GM21381 (cell line): ENCODE data around the gene RCBTB1.
A peak's percentile ranks its signal among the peaks of the same experiment; 100 is the strongest.
"Not testable (repeated sequence)": the region's sequence is repeated elsewhere in the genome, so short reads cannot be mapped to it uniquely, and the experiment has no call there.

Source experiments
- ATAC-seq: cut with Tn5 transposase; IDR thresholded peaks from one replicate; pipeline ENCODE4 v1.9.1; 2021; ENCODE audit warnings: mild to moderate bottlenecking, moderate library complexity; ENCODE audit not compliant: unreplicated experiment

The RCBTB1 gene

DNA sequence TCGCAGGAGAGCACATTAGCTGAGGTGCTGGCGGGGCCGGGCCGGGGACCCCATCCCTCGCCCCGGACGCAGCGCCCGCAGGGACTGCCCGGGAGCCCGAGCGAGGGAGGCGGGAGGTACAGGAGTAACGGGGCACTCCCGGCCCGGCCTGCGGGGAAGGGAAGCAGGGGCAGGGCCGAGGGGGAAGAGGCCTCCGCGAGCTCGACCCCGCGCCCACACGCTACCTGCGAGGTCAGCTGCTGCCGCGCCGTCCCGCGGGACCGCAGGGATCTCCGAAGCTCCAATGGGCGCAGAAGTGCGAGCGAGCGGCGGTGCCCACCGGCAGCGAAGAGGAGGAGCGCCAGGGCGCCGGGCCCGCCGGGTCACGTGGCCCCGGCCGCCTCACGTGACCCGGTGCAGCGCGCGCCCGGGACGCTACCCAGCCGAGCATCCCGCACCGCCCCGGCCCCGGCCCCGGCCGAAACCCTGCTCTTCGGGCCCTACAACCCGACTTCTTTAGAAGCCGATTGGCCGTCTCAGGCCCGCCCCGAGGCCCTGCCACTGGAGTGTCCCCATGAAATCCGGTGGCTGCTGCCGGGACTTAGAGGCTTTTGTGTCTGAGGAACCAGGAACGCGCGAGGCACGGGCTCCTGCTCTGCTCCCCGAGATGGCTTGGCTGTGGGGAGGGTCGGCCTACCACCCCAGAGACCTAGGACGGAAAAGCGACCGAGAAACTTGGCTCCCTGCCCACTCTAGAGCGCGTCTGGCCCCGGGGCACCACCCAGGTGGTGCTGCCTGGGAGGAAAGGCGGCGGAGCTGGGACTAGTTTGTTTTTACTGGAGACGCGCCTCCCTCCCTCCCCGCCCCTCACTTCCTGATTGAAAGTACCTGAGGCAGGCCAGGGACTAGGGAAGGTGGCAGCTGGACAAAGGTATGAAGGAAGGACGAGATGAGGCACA, at the start of gene RCBTB1:
Gene RCBTB1 (minus strand): TSS at position 339 of the 938 bp plus-strand sequence. CDS start 18,279 bp downstream, outside the sequence.
- peak; percentile 91 for ATAC-seq

DNA sequence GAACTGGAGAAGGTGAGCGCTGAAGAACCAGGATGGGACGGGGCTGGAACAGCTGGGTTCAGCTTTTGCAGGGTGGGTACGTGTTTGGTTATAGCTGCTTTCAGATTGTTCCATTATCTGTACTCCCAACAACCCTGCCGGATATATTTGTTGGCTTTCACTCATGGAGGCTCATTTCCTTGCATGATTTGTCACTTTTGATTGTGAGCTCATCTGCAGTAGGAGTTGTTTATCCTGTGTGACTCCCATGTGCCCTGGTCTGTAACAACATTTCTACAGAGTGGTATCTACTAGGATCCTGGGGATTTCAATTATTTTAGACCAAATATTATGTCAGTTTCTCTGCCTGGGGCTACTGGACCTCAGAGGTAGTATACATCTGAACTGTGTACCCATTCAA, 48.4 kb upstream of the RCBTB1 start:
- ATAC-seq, result no peak

DNA sequence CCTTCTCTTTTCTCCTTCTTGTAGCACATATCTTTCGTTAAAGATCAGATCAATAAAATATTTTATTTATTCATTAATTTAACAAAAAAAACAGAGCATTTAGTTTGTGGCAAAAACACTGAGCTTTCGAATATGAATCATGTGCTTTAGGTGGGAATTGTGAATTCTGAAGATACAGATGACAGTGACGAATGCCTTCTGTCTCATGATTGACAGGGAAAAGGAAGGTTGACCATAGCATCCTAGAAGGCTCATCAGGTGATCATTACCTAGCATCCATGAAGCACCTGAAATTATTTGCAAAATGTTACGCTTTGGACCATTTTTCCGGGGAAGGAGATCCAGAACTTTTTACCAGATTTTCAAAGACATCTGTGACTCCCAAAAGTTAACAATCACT, 46.8 kb upstream of the RCBTB1 start:
- no peak for ATAC-seq

DNA sequence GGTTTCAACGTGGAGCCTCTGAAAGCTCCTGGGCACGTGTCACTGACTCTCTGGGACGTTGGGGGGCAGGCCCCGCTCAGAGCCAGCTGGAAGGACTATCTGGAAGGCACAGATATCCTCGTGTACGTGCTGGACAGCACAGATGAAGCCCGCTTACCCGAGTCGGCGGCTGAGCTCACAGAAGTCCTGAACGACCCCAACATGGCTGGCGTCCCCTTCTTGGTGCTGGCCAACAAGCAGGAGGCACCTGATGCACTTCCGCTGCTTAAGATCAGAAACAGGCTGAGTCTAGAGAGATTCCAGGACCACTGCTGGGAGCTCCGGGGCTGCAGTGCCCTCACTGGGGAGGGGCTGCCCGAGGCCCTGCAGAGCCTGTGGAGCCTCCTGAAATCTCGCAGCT, 45.2 kb upstream of the RCBTB1 start:
- ATAC-seq, result no peak

DNA sequence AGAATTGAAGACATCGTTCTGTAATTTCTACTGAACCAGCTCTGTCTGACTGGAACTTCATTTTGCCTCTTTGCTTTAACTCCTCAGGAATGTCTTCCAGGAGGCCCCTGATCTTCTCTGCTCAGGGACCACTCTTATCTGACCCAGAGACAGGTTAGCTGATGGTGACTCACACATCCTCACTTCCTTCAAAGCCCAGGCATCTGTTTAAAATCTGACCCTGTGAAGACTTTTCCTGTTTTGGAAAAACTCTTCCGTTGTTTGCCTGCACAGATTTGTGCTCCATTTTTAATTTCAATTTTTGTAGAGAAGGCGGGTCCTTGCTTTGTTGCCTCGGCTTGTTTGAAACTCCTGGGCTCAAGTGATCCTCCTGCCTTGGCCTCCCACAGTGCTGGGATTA, 44.6 kb upstream of the RCBTB1 start:
- no peak for ATAC-seq

DNA sequence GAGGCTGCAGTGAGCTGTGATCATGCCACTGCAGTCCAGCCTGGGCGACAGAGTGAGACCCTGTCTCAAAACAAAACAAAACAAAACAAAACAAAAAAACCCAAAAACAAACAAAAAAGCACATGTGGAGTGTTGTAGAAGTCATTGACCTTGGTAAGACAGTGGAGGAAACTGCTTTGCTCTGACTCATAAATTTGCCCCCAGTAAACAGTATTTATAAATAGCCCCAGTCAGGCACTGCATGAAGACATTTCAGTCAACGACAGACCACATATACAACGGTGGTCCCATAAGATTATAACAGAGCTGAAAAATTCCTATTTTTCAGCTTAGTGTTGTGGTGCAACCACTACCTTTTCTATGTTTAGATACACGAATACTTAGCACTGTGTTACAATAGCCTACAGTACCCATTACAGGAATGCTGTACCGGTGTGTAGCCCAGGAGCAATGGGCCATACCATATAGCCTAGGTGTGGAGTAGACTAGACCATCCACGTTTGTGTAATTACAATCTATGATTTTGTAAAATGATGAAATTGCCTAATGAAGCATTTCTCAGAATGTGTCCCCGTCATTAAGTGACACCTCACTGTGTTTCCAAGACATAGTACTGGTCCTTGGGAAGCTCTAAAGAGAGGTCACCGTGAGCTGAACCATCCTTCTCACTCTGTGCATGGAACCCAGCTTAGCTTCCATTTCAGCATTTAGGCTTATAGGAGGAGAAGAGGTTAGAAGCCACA, 44.0 kb upstream of the RCBTB1 start:
- no peak for ATAC-seq

DNA sequence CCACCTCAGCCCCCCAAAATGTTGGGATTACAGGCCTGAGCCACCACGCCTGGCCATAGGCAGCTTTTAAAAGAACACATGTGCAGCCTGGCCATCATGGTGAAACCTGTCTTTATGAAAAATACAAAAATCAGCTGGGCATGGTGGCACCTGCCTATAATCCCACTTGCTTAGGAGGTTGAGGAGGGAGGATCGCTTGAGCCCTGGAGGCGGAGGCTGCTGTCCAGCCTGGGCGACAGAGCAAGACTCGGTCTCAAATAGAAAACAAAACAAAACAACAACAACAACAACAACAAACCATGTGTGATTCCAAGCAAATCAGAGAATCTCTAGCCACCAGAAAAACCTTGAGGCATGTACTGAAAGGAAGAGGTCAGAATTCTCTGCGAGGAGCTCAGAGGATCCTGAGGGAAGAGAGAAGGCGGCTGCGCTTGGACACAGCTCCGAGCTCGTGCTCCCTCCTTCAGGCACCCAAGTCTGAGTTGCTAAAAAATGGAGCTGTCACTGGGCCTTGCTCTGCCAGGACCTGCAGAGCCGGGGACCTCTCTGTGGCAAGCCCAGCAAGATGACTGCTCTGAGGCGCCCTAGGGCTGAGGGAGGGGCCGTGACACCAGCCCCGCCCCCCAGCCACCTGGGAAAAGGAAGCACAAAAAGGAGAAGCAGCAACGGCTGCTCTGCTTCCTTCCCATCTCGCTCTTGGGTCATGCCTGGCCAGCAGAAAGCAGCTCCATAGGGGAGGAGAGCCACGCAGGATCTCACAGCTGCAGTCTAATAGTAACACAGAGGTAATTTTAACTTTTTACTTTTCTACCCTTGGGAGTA, 42.7 kb upstream of the RCBTB1 start, which contains the start of gene ARL11:
Gene ARL11 (plus strand): TSS at position 677 of the 822 bp plus-strand sequence. CDS start 1,941 bp downstream, outside the sequence.
- ATAC-seq, result peak; percentile 97

DNA sequence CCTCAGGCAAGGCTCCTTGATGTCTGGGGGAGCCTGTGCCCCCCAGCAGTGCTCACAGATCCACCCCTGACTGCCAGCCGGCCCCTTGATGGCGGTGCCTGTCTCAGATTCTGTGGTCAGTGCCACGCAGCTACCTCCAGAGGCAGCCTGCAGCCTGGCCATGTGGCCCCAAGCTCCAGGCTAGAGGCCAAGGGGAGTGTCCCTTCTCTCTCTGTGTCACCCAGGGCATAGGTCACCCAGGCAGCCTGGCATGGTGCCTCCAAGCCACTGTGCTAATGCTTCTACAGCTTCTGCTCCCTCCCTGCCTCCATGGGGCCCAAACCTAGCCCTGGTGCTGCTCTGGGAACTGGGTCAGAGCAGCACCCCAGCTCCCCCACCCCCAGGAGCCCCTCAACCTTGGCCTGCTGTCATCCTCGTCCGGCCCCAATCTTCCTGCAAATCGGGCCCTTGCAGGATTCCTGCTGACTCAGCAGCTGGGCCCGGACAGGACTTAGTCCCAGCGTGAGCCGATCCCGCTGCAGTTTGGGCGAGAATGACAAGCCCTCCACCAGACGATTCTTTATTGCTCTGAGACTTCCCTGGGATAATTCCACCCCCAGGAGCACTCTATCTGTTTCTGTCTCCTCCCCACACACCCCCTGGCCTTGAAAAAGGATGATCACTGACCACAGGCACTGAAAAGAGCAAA, 40.2 kb upstream of the RCBTB1 start:
- ATAC-seq, result no peak

DNA sequence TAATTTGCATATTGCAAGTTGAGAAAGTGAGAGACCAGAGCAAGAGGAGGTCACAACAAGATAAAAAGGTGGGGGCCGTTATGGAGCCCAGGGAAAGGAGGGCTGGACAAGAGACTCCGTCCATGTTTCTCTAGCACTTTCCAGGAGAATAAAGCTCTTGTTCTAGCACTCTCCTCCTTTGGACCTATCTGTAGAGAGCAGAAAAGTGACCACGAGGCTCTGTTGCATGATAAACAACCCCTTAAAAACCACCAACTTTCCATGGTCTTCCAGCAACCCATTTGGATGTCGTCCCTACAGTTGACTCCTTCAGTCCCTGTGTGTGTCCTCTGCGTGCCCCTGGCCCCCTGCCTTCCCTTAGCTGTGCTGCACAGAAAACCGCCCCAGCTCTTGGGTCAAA, 38.9 kb upstream of the RCBTB1 start:
- no peak for ATAC-seq

DNA sequence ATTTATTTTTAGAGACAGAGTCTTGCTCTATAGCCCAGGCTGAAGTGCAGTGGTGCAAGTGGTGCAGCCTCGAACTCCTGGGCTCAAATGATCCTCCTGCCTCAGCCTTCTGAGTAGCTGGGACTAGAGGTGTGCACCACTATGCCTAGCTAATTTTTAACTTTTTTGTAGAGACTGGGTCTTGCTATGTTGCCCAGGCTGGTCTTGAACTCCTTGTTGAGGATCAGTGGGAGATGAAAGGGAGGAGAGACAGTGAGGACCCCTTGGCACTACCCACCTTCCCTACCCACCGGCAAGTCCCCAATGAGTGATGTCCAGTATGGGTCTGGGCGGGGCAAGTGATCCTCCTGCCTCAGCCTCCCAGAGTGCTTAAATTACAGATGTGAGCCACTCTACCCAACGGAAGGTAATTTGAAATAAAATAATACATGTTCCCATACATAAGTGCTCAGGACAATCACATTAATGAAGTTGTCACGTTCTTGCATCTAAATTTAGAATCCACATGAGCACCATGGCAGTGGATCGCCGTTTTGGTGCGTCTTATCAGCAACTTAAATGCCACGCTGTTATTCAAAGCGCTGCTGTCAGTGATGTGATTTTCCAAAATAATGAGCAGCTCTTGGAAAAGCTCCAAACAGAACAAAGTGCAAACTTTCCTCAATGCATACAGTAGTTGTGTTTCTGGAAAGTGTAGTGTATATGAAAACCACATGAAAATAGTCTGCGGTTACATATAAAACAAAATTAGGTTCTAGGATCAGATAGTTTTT, 37.0 kb upstream of the RCBTB1 start:
- no peak for ATAC-seq

DNA sequence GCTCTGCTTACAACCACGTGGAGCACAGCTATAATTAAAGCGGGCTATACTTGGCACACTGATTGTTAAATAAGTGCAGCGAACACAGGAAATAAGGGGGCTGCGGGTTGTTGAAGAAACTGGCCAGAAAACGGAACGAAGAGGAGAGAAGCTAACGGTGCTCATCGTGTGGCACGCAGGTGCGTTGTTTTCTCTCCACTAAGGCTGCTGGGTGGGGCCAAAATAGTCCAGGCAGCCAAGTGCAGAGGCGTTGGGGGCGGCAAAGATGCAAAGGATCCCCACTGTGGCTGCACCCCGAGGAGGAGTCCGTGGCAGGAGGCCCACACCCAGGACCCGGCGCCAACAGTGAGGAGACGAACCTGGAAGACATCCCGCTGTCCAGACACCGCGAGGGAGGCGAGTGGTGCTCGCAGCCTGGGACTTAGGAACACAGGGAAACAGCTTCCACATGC, 34.8 kb upstream of the RCBTB1 start:
- peak; percentile 49 for ATAC-seq

DNA sequence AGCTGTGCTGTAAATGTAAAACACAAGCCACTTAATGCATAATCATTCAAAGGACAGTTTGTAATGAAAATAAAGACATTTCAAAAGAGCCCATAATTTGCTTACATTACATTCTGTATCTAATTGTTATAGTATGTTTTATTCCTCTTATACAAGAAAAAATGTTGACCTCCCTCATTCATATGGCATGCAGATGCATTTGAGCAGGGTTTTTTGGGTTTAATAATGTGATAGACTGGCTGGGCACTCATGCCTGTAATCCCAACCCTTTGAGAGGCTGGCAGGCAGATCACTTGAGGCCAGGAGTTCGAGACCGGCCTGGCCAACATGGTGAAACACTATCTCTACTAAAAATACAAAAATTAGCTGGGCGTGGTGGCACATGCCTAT, 31.3 kb upstream of the RCBTB1 start:
- no peak for ATAC-seq

DNA sequence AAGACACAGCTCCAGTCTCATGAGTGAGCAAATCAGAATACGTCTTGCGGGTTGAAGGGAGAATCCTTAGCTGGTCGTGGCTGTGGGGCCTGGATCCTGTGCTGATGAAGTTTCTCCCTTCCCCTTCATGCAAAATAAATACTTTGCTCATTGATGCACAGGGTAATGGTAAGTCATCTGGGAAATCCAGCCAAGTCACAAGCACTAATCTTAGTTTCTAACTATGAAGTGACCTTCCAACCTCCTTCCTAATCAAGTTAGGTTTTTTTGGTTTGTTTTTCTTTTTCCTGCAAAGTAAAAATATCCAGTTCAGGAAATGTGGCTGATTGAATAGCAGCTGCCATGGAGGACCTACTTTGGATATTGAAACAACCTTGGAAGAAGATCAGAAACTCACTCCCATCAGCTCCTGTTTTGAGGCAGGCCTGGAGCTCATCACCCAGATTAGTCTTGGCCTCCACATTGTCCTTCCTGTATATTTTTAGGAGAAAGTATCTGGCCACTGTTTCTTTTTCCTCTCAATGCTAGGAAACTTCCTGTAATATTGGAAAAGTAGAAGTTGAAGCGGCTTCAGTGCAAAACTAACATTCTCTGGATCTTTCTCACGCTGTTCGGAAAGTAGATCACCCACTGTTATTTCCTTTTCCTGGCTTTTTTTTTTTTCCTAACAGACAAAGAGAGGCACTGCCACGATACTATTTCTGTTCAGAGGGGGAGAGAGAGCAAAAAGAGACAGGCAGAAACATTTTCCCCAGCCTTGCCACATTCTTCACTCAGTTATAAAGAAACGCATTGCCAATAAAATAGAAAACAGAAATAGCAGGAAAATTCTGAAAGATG, 30.7 kb upstream of the RCBTB1 start:
- ATAC-seq, result no peak

DNA sequence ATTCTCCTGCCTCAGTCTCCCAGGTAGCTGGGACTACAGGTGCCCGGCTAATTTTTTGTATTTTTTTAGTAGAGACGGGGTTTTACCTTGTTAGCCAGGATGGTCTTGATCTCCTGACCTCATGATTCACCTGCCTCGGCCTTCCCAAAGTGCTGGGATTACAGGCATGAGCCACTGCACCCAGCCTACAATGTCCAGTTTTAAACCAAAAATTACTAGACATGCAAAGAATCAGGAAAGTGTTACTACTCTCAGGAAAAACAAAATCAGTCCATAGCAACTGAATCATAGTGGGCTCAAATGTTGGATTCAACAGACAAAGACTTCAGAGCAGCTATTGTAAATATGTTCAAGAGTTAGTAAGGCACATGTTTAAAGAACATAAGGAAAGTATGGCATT, 26.7 kb upstream of the RCBTB1 start:
- not testable (repeated sequence) for ATAC-seq

DNA sequence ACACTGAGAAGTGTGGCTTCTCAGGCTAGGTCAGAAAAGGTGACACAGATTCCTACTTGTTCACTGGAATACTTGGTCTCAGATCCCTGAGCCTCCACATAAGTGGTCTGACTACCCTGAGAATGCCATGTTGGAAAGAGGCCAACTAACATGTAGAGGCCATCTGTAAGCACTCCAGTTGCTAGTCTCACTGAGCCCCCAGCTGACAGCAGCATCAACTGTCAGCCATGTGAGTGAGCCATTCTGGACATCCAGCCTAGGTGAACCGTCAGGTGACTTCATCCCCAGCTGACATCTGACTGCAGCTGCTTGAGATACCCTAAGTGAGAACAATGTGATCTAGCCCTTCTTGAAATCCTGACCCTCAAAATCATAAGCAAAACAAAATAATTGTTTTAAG, 24.8 kb upstream of the RCBTB1 start:
- ATAC-seq, result no peak

DNA sequence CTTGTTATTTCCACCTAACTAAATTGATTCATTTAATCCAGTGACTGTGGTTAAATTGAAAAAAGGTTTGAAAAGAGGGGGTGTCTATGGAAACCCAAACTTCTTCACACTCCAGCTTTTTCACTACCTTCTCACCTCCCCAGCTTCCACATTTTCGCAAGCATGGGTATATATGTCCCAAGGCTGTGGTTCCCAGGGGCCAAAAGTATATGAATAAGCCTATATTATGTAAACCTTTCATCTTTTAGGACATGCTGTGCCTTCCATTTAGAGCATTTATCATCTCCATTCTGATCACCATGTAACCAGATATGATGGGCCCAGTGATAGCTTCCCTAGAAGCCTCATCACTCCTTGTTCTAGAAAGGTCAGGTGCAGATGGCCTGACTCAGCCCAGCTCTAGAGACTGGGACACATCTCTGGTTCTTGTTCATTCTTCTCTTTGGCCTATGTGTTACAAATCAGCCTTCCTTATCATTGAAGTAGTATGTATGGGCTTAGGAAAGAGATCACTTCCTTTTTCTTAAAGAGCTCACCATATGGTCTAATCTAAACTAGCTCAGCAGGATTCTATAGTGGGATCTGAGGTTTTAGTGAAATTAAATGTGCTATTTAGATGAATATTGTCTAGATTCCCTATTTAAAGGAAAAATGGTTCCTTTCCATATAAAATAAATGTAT, 23.4 kb upstream of the RCBTB1 start:
- no peak for ATAC-seq

DNA sequence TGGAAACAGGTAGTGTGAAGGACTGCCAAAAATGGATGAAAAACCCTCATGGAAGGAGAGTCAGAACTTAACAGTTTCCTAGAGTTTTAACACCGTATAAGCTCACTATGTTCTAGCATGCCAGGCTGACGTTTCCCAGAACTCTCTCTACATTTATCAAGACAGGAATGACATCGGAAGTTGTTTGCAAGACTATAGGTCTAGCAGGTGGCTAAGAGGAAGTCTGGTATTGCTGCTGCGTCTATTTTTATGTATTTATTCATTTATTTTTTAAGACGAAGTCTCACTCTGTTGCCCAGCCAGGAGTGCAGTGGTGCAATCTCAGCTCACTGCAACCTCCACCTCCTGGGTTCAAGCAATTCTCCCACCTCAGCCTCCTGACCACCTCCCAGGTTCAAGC, 22.4 kb upstream of the RCBTB1 start:
- ATAC-seq, result no peak
